Type B pancreatic cell (in vitro differentiated cells): ENCODE measurements around the gene TNRC6C. TPM values are rescaled to one million over a fixed set of nuclear protein-coding genes. Genes with fewer than 3 reads are reported as not detected.

Source experiments
- DNase-seq: peaks from one replicate; pipeline ENCODE4 v3.0.0; 2021; ENCODE audit warnings: mixed read lengths; ENCODE audit not compliant: unreplicated experiment; ENCODE audit errors: extremely low spot score
- H3K27ac Mint-ChIP-seq: 2 replicates; pipeline ENCODE4 v1.8.0; 2021; ENCODE audit warnings: mild to moderate bottlenecking, mixed read lengths
- H3K27me3 Mint-ChIP-seq: 2 replicates; pipeline ENCODE4 v1.8.0; 2021; ENCODE audit warnings: mixed read lengths
- H3K36me3 Mint-ChIP-seq: 2 replicates; pipeline ENCODE4 v1.8.0; 2021; ENCODE audit warnings: mixed read lengths
- H3K4me1 Mint-ChIP-seq: one replicate; pipeline ENCODE4 v1.8.0; 2021; ENCODE audit warnings: mixed read lengths; ENCODE audit not compliant: unreplicated experiment
- H3K4me3 Mint-ChIP-seq: 2 replicates; pipeline ENCODE4 v1.8.0; 2021; ENCODE audit warnings: mild to moderate bottlenecking, mixed read lengths
- H3K9me3 Mint-ChIP-seq: 2 replicates; pipeline ENCODE4 v1.8.0; 2021; ENCODE audit warnings: mixed read lengths
- total RNA-seq: library from RNA; stranded (reverse); gene quantifications from 2 replicates; pipeline ENCODE4 v1.2.1, GENCODE V29; 2021; ENCODE audit warnings: low replicate concordance
- TF ChIP-seq, protein P1 (sequence below): fragments of 200-600 bp; sonication (generic); conservative IDR thresholded peaks from 2 replicates; pipeline ENCODE4 v1.5.0; 2021; ENCODE audit warnings: antibody characterized with exemption, mild to moderate bottlenecking

Gene TNRC6C
- total RNA-seq, 1 donor from 2014 or later: 36.7 TPM

DNA sequence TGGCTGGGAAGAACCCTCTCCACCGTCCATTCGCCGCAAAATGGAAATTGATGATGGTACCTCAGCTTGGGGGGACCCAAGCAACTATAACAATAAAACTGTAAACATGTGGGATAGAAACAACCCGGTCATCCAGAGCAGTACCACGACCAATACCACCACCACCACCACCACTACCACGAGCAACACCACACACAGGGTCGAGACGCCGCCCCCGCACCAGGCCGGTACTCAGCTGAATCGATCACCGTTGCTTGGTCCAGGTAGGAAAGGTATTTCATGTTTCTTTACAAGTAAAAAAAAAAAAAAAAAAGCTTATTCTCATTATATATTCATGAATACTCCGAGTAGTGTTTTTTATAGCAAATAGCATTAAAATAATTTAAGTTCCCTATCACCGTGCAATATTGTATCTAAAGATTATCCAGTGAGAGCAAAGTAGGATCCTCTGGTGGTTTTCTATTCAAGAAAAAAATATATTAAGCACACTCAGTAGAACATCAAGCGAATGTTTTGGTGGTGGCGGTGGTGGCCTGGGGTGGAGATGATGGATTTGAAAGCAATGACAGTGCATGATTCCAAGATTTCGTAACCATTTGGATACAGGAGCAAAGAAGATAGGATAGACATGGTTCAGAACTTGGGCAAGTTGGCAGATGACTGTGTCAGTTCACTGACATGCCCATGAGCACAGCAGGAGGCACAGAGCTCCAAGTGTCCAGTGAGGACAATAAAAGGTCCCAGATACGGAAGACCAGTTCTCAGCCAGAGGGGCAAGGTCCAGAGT is 92.9 kb downstream of the TNRC6C start:
- no peak for DNase-seq
- H3K36me3 Mint-ChIP-seq: peaks cover 31% of the 10 kb centered on the region
- no peaks in the 10 kb centered on the region for H3K27me3 Mint-ChIP-seq
- no peak overlapping the region for H3K4me3 Mint-ChIP-seq
- H3K27ac Mint-ChIP-seq: no peak overlapping the region
- TF ChIP-seq, protein P1, sequence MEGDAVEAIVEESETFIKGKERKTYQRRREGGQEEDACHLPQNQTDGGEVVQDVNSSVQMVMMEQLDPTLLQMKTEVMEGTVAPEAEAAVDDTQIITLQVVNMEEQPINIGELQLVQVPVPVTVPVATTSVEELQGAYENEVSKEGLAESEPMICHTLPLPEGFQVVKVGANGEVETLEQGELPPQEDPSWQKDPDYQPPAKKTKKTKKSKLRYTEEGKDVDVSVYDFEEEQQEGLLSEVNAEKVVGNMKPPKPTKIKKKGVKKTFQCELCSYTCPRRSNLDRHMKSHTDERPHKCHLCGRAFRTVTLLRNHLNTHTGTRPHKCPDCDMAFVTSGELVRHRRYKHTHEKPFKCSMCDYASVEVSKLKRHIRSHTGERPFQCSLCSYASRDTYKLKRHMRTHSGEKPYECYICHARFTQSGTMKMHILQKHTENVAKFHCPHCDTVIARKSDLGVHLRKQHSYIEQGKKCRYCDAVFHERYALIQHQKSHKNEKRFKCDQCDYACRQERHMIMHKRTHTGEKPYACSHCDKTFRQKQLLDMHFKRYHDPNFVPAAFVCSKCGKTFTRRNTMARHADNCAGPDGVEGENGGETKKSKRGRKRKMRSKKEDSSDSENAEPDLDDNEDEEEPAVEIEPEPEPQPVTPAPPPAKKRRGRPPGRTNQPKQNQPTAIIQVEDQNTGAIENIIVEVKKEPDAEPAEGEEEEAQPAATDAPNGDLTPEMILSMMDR: no peak
- no peaks in the 10 kb centered on the region for H3K9me3 Mint-ChIP-seq
- H3K4me1 Mint-ChIP-seq: no peaks in the 10 kb centered on the region

DNA sequence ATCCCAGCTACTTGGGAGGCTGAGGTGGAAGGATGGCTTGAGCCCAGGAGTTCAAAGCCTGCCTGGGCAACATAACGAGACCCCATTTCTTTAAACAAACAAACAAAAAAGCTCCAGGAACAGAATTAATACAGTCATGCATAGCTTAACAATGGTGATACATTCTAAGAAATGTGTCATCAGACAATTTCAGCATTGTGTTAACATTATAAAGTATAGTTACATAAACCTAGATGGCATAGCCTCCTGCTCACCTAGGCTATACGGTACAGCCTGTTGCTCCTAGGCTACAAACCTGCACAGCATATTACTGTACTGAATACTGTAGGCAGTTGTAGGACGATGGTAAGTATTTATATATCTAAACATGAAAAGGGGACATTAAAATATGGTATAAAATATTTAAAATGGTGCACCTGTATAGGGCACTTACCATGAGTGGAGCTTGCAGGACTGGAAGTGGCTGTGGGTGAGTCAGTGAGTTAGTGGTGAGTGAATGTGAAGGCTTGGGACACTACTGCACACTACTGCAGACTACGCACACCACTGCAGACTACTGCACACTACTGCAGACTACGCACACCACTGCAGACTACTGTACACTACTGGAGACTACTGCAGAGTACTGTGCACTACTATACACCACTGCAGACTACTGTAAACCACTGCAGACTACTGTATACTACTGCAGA is 95.4 kb downstream of the TNRC6C start:
- Mint-ChIP-seq H3K36me3 (peaks cover 24% of the 10 kb centered on the region), H3K27me3 (no peaks in the 10 kb centered on the region), H3K27ac (no peak overlapping the region), H3K4me1 (peaks cover 19% of the 10 kb centered on the region), H3K9me3 (no peaks in the 10 kb centered on the region), H3K4me3 (no peak overlapping the region)
- TF ChIP-seq, protein P1: no peak
- DNase-seq: no peak

DNA sequence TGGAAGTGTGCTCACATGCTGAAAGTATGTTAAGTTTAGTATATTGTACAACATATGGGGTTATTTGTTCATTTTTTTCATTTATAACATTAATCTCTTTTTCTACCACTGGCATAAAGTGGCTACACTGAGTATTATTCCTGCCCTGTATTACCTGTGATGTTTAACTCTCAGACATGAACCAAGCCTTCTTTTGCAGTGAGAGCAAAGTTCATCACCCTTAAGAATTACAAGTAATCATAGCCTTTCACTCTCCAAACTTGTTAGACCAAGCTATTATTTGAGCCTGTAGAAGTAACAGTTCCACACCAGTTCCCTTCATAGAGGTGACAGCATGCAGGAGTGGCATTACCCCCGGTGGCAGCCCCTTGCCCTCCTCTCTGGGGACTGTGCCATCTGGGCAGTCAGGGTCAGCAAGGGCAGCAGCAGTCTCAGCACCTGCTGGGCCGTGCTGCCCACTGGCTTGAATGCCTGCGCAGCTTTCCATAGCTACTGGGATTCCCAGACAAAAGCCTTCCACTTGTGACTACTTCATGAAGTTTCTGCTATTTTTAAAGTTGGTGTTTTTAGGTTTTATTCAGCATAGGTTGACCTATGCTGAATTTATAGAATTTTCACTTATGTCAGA is 98.7 kb downstream of the TNRC6C start:
- Mint-ChIP-seq H3K4me1 (peaks cover 24% of the 10 kb centered on the region), H3K4me3 (no peak overlapping the region), H3K36me3 (peaks cover 3% of the 10 kb centered on the region), H3K27ac (no peak overlapping the region), H3K9me3 (no peaks in the 10 kb centered on the region), H3K27me3 (no peaks in the 10 kb centered on the region)
- no peak for DNase-seq
- TF ChIP-seq, protein P1: no peak

DNA sequence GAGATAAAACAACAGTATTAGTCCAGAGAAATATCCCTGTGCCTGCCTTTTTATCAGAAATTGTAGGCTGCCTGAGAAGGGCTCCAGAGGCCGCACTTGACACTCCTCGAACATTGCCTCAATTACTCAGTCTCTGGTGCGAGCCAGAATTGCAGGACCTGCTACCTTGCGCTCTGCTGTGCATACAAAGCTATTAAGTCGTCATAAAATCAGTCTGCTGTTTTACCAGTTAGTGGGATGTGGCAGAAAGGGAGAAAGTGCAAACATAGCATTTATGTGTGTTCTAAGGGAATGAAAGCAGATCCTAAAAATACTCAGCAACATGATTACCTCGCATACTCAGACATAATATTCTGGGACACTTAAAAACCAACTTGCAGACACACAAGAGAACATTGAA is 99.5 kb downstream of the TNRC6C start:
- peaks cover 3% of the 10 kb centered on the region for H3K36me3 Mint-ChIP-seq
- no peaks in the 10 kb centered on the region for H3K9me3 Mint-ChIP-seq
- H3K4me1 Mint-ChIP-seq: peaks cover 24% of the 10 kb centered on the region
- TF ChIP-seq, protein P1: no peak
- no peak overlapping the region for H3K4me3 Mint-ChIP-seq
- no peak overlapping the region for H3K27ac Mint-ChIP-seq
- DNase-seq: no peak
- H3K27me3 Mint-ChIP-seq: no peaks in the 10 kb centered on the region

DNA sequence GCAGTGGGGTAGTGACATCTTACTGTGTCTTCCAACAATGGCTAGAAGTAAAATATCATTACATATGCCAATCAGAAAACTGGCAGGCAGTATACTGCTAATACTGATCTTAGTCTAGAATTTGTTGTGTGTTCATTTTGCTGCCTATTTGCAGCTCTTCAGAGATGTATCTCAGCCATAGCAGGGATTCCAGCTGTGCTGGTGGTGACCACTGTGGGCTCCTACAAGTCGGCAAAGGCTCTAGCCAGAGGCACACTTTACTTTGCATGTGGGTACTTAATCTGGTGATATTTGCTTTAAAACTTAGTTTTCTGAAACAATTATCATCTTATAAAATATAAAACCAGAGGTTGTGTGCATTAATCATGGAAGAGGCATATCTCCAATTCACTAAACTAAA is 100.1 kb downstream of the TNRC6C start:
- peaks cover 24% of the 10 kb centered on the region for H3K4me1 Mint-ChIP-seq

More for the DNA sequence above, 100.1 kb downstream of the TNRC6C start:
- H3K9me3 Mint-ChIP-seq: no peaks in the 10 kb centered on the region
- H3K27ac Mint-ChIP-seq: no peak overlapping the region
- no peak for DNase-seq
- no peaks in the 10 kb centered on the region for H3K27me3 Mint-ChIP-seq
- H3K4me3 Mint-ChIP-seq: no peak overlapping the region
- H3K36me3 Mint-ChIP-seq: peaks cover 3% of the 10 kb centered on the region
- TF ChIP-seq, protein P1: no peak
